Peyer's patch (tissue), 4 donors: ENCODE data around the gene MTUS2. TPM values are rescaled to one million over a fixed set of nuclear protein-coding genes. Genes with fewer than 3 reads are reported as not detected.

ENCODE experiments used
- DNase-seq, 3 donors: peaks; one replicate each; pipeline ENCODE4 v3.0.0-alpha.2; 2017 to 2019
- H3K27ac ChIP-seq, 4 donors: fragments of 200-600 bp; sonication (generic); one replicate each; pipeline ENCODE4 v1.5.1; 2016 to 2019
- H3K27me3 ChIP-seq, 2 donors: fragments of 200-600 bp; sonication (generic); one replicate each; pipeline ENCODE4 v1.5.1; 2019
- H3K36me3 ChIP-seq, 3 donors: fragments of 200-600 bp; sonication (generic); one replicate each; pipeline ENCODE4 v1.5.1; 2016 to 2019
- H3K4me1 ChIP-seq, 4 donors: fragments of 200-600 bp; sonication (generic); one replicate each; pipeline ENCODE4 v1.5.1; 2016 to 2019
- H3K4me3 ChIP-seq, 4 donors: fragments of 200-600 bp; sonication (generic); 1 replicate in 3 of 4; 2 replicates in 1 of 4; pipeline ENCODE4 v1.5.1; 2016 to 2019; ENCODE audit warnings: mild to moderate bottlenecking in 1 of 4
- H3K9me3 ChIP-seq, 4 donors: fragments of 200-600 bp; sonication (generic); one replicate each; pipeline ENCODE4 v1.5.1; 2016 to 2019; ENCODE audit warnings: mild to moderate bottlenecking in 1 of 4
- CTCF ChIP-seq, 6 experiments: fragments of 450-650 bp in 4 of 6; fragments of 200-600 bp in 2 of 6; sonication (generic) in 1 of 6; IDR thresholded peaks; one replicate each; pipeline ENCODE4 v1.5.1; 2017 to 2019; ENCODE audit warnings: antibody characterized with exemption in 6 of 6, mild to moderate bottlenecking in 3 of 6, moderate library complexity in 1 of 6
- POLR2A ChIP-seq, 2 donors: fragments of 450-650 bp; IDR thresholded peaks; one replicate each; pipeline ENCODE4 v1.5.1; 2017; ENCODE audit warnings: antibody characterized with exemption in 2 of 2, mild to moderate bottlenecking in 2 of 2, moderate library complexity in 2 of 2
- total RNA-seq, 4 donors: library from RNA; depleted of rRNA; stranded (reverse); fragments of >200 nt; gene quantifications; one replicate each; pipeline ENCODE4 v1.1.0, GENCODE V29; 2016

The MTUS2 gene
- total RNA-seq, 4 donors from 2014 or later: 0.13 to 0.28 (median 0.18) TPM; not detected in 1

GRCh38 chr13:29514720-29515310 is 694.7 kb downstream of the MTUS2 start:
- H3K36me3 ChIP-seq: peaks cover 0 to 55% (median 0%) of the 10 kb centered on the region in 3 donors
- no peak overlapping the region for H3K27ac ChIP-seq
- H3K4me1 ChIP-seq: no peaks in the 10 kb centered on the region
- no peak for DNase-seq
- H3K9me3 ChIP-seq: no peaks in the 10 kb centered on the region
- TF ChIP-seq POLR2A (IDR thresholded peaks at IDR 0.05): no peak
- TF ChIP-seq CTCF (IDR thresholded peaks at IDR 0.05): no peak
- H3K4me3 ChIP-seq: no peak overlapping the region
- no peaks in the 10 kb centered on the region for H3K27me3 ChIP-seq

- Histone ChIP-seq H3K9me3 (no peaks in the 10 kb centered on the region), H3K27ac (no peak overlapping the region), H3K27me3 (no peaks in the 10 kb centered on the region), H3K4me3 (no peak overlapping the region), H3K4me1 (no peaks in the 10 kb centered on the region), H3K36me3 (peaks cover 0 to 60% (median 0%) of the 10 kb centered on the region in 3 donors)
- no peak for TF ChIP-seq CTCF (IDR thresholded peaks at IDR 0.05)
- no peak for DNase-seq
These were observed 695.2 kb downstream of the MTUS2 start for GRCh38 chr13:29515372-29515771.

GRCh38 chr13:29516012-29516411 is 695.9 kb downstream of the MTUS2 start:
- no peaks in the 10 kb centered on the region for H3K9me3 ChIP-seq
- TF ChIP-seq POLR2A (IDR thresholded peaks at IDR 0.05) (no peak), CTCF (IDR thresholded peaks at IDR 0.05) (no peak)
- H3K4me1 ChIP-seq: no peaks in the 10 kb centered on the region
- H3K27me3 ChIP-seq: no peaks in the 10 kb centered on the region
- H3K4me3 ChIP-seq: no peak overlapping the region
- DNase-seq: no peak
- H3K36me3 ChIP-seq: peaks cover 0 to 66% (median 0%) of the 10 kb centered on the region in 3 donors
- H3K27ac ChIP-seq: no peak overlapping the region

GRCh38 chr13:29516880-29517279 is 696.7 kb downstream of the MTUS2 start:
- Histone ChIP-seq H3K4me1 (no peaks in the 10 kb centered on the region), H3K36me3 (peaks cover 0 to 75% (median 0%) of the 10 kb centered on the region in 3 donors), H3K27me3 (no peaks in the 10 kb centered on the region), H3K9me3 (no peaks in the 10 kb centered on the region), H3K4me3 (no peak overlapping the region), H3K27ac (no peak overlapping the region)
- no peak for TF ChIP-seq POLR2A (IDR thresholded peaks at IDR 0.05)
- no peak for TF ChIP-seq CTCF (IDR thresholded peaks at IDR 0.05)
- DNase-seq: no peak

- peak in 1 of 3 donors; percentile 4 for DNase-seq
- Histone ChIP-seq H3K4me1 (no peaks in the 10 kb centered on the region), H3K27ac (no peak overlapping the region), H3K27me3 (no peaks in the 10 kb centered on the region), H3K9me3 (no peaks in the 10 kb centered on the region), H3K4me3 (no peak overlapping the region), H3K36me3 (peaks cover 0 to 83% (median 0%) of the 10 kb centered on the region in 3 donors)
- TF ChIP-seq POLR2A (IDR thresholded peaks at IDR 0.05) (no peak), CTCF (IDR thresholded peaks at IDR 0.05) (no peak)
These were observed 699.8 kb downstream of the MTUS2 start for GRCh38 chr13:29519921-29520320.

- Histone ChIP-seq H3K9me3 (no peaks in the 10 kb centered on the region), H3K4me1 (no peaks in the 10 kb centered on the region), H3K4me3 (no peak overlapping the region), H3K36me3 (peaks cover 0 to 76% (median 0%) of the 10 kb centered on the region in 3 donors), H3K27me3 (no peaks in the 10 kb centered on the region), H3K27ac (no peak overlapping the region)
- no peak for TF ChIP-seq POLR2A (IDR thresholded peaks at IDR 0.05)
- no peak for TF ChIP-seq CTCF (IDR thresholded peaks at IDR 0.05)
- no peak for DNase-seq
These were observed 700.5 kb downstream of the MTUS2 start for GRCh38 chr13:29520671-29521070.
